Measurements from ENCODE around the gene CNTFR.

Gene CNTFR

DNA sequence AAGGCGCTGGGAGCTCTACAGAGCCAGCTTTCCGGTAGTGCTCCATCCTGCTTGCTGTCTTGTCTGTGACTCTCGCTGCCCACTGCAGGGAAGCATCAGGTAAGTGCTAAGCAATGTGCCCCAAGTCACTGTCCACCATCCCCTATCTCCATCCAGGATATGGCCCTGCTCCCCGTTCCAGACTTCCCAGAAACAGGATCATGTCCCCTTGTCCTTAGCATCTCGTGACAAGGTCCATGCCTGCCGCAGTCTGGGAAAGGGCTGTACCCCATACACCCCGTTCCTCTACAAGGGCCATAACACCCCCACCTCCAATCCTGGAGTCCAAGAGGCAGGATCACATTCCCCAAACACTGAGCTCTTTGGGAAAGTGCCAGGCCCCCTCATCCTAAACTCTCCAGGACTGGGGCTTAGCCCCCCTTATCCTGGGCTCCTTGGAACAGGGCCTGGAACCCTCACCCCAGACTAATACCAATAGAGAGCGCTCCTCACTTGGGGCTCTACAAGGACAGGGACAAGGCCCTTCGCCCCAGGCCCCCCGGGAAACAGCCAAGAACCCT, 21.8 kb upstream of the CNTFR start:
- TF ChIP-seq YY1 (IDR thresholded peaks at IDR 0.05; ENCODE audit: low read depth) = no peak
- TF ChIP-seq TCF12 (IDR thresholded peaks at IDR 0.05; ENCODE audit: low read depth) = no peak
- no peak for TF ChIP-seq CEBPB (IDR thresholded peaks at IDR 0.05)
- TF ChIP-seq NFIC (IDR thresholded peaks at IDR 0.05) = no peak
- TF ChIP-seq RAD21 (IDR thresholded peaks at IDR 0.05; ENCODE audit: low read depth) = no peak
- TF ChIP-seq MAX (IDR thresholded peaks at IDR 0.05) = no peak
- TF ChIP-seq TAF1 (IDR thresholded peaks at IDR 0.05; ENCODE audit: low read depth) = no peak
- no peak for TF ChIP-seq CREB1 (IDR thresholded peaks at IDR 0.05; ENCODE audit: low read depth)

- TF ChIP-seq, protein P1, sequence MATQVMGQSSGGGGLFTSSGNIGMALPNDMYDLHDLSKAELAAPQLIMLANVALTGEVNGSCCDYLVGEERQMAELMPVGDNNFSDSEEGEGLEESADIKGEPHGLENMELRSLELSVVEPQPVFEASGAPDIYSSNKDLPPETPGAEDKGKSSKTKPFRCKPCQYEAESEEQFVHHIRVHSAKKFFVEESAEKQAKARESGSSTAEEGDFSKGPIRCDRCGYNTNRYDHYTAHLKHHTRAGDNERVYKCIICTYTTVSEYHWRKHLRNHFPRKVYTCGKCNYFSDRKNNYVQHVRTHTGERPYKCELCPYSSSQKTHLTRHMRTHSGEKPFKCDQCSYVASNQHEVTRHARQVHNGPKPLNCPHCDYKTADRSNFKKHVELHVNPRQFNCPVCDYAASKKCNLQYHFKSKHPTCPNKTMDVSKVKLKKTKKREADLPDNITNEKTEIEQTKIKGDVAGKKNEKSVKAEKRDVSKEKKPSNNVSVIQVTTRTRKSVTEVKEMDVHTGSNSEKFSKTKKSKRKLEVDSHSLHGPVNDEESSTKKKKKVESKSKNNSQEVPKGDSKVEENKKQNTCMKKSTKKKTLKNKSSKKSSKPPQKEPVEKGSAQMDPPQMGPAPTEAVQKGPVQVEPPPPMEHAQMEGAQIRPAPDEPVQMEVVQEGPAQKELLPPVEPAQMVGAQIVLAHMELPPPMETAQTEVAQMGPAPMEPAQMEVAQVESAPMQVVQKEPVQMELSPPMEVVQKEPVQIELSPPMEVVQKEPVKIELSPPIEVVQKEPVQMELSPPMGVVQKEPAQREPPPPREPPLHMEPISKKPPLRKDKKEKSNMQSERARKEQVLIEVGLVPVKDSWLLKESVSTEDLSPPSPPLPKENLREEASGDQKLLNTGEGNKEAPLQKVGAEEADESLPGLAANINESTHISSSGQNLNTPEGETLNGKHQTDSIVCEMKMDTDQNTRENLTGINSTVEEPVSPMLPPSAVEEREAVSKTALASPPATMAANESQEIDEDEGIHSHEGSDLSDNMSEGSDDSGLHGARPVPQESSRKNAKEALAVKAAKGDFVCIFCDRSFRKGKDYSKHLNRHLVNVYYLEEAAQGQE (IDR thresholded peaks at IDR 0.05; ENCODE audit: low read depth) = no peak
- TF ChIP-seq USF1 (IDR thresholded peaks at IDR 0.05) (no peak), FOXM1 (IDR thresholded peaks at IDR 0.05; ENCODE audit: borderline replicate concordance, low read depth) (no peak), CEBPB (IDR thresholded peaks at IDR 0.05) (no peak), TEAD4 (IDR thresholded peaks at IDR 0.05) (no peak), EP300 (IDR thresholded peaks at IDR 0.05; ENCODE audit: borderline replicate concordance) (no peak), TAF1 (IDR thresholded peaks at IDR 0.05; ENCODE audit: low read depth) (no peak), NFIC (IDR thresholded peaks at IDR 0.05) (no peak)
Measured at GRCh38 chr9:34610434-34611206, 21.1 kb upstream of the CNTFR start.

GRCh38 chr9:34607331-34607730, 17.8 kb upstream of the CNTFR start:
- TF ChIP-seq EGR1 (IDR thresholded peaks at IDR 0.05) (no peak), MAX (IDR thresholded peaks at IDR 0.05) (no peak), CEBPB (IDR thresholded peaks at IDR 0.05) (no peak), USF1 (IDR thresholded peaks at IDR 0.05) (no peak), YY1 (IDR thresholded peaks at IDR 0.05; ENCODE audit: low read depth) (no peak), RAD21 (IDR thresholded peaks at IDR 0.05; ENCODE audit: low read depth) (no peak), TAF1 (IDR thresholded peaks at IDR 0.05; ENCODE audit: low read depth) (no peak), CREB1 (IDR thresholded peaks at IDR 0.05; ENCODE audit: low read depth) (no peak), NFIC (IDR thresholded peaks at IDR 0.05) (no peak), ZBTB7A (IDR thresholded peaks at IDR 0.05; ENCODE audit: low read depth) (no peak), TCF12 (IDR thresholded peaks at IDR 0.05; ENCODE audit: low read depth) (no peak), FOXM1 (IDR thresholded peaks at IDR 0.05; ENCODE audit: borderline replicate concordance, low read depth) (no peak), TEAD4 (IDR thresholded peaks at IDR 0.05) (no peak), EP300 (IDR thresholded peaks at IDR 0.05; ENCODE audit: borderline replicate concordance) (no peak)
- TF ChIP-seq, protein P1 (IDR thresholded peaks at IDR 0.05; ENCODE audit: low read depth) = no peak

- TF ChIP-seq FOXM1 (IDR thresholded peaks at IDR 0.05; ENCODE audit: borderline replicate concordance, low read depth) (no peak), TAF1 (IDR thresholded peaks at IDR 0.05; ENCODE audit: low read depth) (no peak), YY1 (IDR thresholded peaks at IDR 0.05; ENCODE audit: low read depth) (no peak), RAD21 (IDR thresholded peaks at IDR 0.05; ENCODE audit: low read depth) (no peak), EP300 (IDR thresholded peaks at IDR 0.05; ENCODE audit: borderline replicate concordance) (no peak), ZBTB7A (IDR thresholded peaks at IDR 0.05; ENCODE audit: low read depth) (no peak), USF1 (IDR thresholded peaks at IDR 0.05) (no peak), CEBPB (IDR thresholded peaks at IDR 0.05) (no peak), MAX (IDR thresholded peaks at IDR 0.05) (no peak)
- TF ChIP-seq, protein P1 (IDR thresholded peaks at IDR 0.05; ENCODE audit: low read depth) = no peak
Measured at GRCh38 chr9:34606905-34607304, 17.4 kb upstream of the CNTFR start.

Data from Ishikawa (cell line).